HepG2 (cell line): ENCODE measurements around the gene FGA. TPM values are rescaled to one million over a fixed set of nuclear protein-coding genes. Genes with fewer than 3 reads are reported as not detected.

Source experiments
- BCLAF1 ChIP-seq: fragments of 450-650 bp; IDR thresholded peaks from 2 replicates; pipeline ENCODE4 v1.6.1; 2017; ENCODE audit warnings: mild to moderate bottlenecking
- CCAR2 ChIP-seq: fragments of 200-400 bp; formaldehyde crosslinking; optimal IDR thresholded peaks from 2 replicates; pipeline ENCODE3; 2018; ENCODE audit warnings: low read depth, mild to moderate bottlenecking, low read length, moderate library complexity
- TBX2 ChIP-seq: sonication (generic); formaldehyde crosslinking; IDR thresholded peaks from 2 replicates; pipeline ENCODE4 v1.5.0; 2020; ENCODE audit warnings: missing genetic modification reagents, mild to moderate bottlenecking, borderline replicate concordance
- ZNF253 ChIP-seq: sonication (generic); formaldehyde crosslinking; IDR thresholded peaks from 2 replicates; pipeline ENCODE4 v1.8.0; 2022; ENCODE audit warnings: mild to moderate bottlenecking, missing genetic modification reagents, borderline replicate concordance
- ZUFSP ChIP-seq: sonication (generic); formaldehyde crosslinking; IDR thresholded peaks from 2 replicates; pipeline ENCODE4 v1.9.0; 2021; ENCODE audit warnings: missing genetic modification reagents, mild to moderate bottlenecking, borderline replicate concordance
- polyA plus RNA-seq, 8 experiments: library from polyadenylated mRNA; depleted of rRNA in 3 of 8; stranded (reverse) in 7 of 8; unstranded in 1 of 8; fragments of >200 nt; fragmentation: Illumina TruSeq in 4 of 8; extraction: Trizol in 4 of 8; gene quantifications; 2 replicates each; pipeline versions ENCODE4 v1.2.1 to v1.2.3, GENCODE V29; 2011 to 2016; ENCODE audit warnings: low read depth in 4 of 8, missing spikeins in 1 of 8, mixed read lengths in 1 of 8; ENCODE audit not compliant: insufficient read depth in 1 of 8
- total RNA-seq, 5 experiments: library from RNA; depleted of rRNA; stranded (reverse); fragments of >200 nt; fragmentation: Illumina TruSeq; extraction: Trizol; gene quantifications; 2 replicates each; pipeline ENCODE4 v1.2.3, GENCODE V29; 2016; ENCODE audit warnings: low read depth in 1 of 5
- TF ChIP-seq, protein P1 (sequence below): sonication (generic); formaldehyde crosslinking; IDR thresholded peaks from 2 replicates; pipeline ENCODE4 v1.5.1; 2020; ENCODE audit warnings: mild to moderate bottlenecking, missing genetic modification reagents, borderline replicate concordance
- TF ChIP-seq, protein P2 (sequence below): IDR thresholded peaks from 2 replicates; pipeline ENCODE4 v1.6.1; 2016; ENCODE audit warnings: low read depth
- TF ChIP-seq, protein P3 (sequence below), 2 experiments: sonication (generic) in 1 of 2; formaldehyde crosslinking in 1 of 2; IDR thresholded peaks; 2 replicates each; pipeline versions ENCODE4 v1.4.0 to v1.6.1; 2016 to 2020; ENCODE audit warnings: borderline replicate concordance in 1 of 2, low read depth in 1 of 2, mild to moderate bottlenecking in 1 of 2, missing genetic modification reagents in 1 of 2

Gene FGA
- total and polyA plus RNA-seq, 2 of the 13 experiments (the other 11 are each of a cell fraction or from before 2014, with no cell fraction given): 640 to 1,523 TPM

DNA sequence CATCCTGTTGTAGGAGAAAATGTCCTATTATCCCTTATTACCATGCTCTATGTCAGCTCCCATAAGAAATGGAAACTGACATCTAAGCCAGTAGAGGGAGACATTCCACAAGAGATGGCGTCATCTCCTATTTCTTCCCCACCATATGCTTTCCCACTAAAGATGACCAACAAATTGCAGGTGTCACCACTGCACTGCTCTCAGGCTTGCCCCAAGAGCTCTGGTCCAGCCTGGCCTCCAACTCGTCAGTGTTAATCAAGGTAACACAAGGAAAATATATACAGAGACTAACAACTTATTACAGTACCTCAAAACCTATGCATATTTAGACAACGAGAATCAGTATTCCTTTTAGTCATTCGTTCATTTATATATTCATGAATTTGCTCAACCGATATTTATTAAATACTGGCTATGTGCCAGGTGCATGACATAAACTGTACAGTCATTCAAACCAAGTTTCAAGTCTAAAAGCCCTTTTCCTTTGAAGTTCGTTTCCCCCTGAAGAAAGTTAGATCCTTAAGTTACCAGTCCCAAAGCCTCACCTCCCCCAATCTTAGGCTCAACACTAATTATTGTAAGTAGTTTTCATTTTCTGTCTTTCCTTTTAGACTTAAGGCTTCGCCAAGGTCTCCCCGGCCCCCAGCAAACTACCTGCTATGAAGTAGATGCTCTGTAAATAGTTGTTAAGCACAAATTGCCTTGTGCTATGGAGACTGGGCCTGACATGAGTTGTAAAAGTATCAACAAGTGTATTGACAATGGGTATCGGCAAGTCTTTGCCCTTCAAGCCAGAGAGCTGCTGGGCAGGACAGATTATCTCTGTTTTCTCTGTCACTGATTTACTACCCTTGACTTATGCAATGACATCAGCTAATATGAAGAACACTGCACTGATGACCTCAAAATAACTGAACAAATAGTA, 30.8 kb downstream of the FGA start (continued):
- TF ChIP-seq, protein P1, sequence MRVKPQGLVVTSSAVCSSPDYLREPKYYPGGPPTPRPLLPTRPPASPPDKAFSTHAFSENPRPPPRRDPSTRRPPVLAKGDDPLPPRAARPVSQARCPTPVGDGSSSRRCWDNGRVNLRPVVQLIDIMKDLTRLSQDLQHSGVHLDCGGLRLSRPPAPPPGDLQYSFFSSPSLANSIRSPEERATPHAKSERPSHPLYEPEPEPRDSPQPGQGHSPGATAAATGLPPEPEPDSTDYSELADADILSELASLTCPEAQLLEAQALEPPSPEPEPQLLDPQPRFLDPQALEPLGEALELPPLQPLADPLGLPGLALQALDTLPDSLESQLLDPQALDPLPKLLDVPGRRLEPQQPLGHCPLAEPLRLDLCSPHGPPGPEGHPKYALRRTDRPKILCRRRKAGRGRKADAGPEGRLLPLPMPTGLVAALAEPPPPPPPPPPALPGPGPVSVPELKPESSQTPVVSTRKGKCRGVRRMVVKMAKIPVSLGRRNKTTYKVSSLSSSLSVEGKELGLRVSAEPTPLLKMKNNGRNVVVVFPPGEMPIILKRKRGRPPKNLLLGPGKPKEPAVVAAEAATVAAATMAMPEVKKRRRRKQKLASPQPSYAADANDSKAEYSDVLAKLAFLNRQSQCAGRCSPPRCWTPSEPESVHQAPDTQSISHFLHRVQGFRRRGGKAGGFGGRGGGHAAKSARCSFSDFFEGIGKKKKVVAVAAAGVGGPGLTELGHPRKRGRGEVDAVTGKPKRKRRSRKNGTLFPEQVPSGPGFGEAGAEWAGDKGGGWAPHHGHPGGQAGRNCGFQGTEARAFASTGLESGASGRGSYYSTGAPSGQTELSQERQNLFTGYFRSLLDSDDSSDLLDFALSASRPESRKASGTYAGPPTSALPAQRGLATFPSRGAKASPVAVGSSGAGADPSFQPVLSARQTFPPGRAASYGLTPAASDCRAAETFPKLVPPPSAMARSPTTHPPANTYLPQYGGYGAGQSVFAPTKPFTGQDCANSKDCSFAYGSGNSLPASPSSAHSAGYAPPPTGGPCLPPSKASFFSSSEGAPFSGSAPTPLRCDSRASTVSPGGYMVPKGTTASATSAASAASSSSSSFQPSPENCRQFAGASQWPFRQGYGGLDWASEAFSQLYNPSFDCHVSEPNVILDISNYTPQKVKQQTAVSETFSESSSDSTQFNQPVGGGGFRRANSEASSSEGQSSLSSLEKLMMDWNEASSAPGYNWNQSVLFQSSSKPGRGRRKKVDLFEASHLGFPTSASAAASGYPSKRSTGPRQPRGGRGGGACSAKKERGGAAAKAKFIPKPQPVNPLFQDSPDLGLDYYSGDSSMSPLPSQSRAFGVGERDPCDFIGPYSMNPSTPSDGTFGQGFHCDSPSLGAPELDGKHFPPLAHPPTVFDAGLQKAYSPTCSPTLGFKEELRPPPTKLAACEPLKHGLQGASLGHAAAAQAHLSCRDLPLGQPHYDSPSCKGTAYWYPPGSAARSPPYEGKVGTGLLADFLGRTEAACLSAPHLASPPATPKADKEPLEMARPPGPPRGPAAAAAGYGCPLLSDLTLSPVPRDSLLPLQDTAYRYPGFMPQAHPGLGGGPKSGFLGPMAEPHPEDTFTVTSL: peak; percentile 88
- no peak for TF ChIP-seq ZUFSP (CRISPR knock-in tag)
- TF ChIP-seq BCLAF1: no peak
- TF ChIP-seq, protein P2, sequence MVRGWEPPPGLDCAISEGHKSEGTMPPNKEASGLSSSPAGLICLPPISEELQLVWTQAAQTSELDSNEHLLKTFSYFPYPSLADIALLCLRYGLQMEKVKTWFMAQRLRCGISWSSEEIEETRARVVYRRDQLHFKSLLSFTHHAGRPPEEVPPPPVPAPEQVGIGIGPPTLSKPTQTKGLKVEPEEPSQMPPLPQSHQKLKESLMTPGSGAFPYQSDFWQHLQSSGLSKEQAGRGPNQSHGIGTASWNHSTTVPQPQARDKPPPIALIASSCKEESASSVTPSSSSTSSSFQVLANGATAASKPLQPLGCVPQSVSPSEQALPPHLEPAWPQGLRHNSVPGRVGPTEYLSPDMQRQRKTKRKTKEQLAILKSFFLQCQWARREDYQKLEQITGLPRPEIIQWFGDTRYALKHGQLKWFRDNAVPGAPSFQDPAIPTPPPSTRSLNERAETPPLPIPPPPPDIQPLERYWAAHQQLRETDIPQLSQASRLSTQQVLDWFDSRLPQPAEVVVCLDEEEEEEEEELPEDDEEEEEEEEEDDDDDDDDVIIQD (CRISPR knock-in tag): peak; percentile 64
- TF ChIP-seq, protein P3, sequence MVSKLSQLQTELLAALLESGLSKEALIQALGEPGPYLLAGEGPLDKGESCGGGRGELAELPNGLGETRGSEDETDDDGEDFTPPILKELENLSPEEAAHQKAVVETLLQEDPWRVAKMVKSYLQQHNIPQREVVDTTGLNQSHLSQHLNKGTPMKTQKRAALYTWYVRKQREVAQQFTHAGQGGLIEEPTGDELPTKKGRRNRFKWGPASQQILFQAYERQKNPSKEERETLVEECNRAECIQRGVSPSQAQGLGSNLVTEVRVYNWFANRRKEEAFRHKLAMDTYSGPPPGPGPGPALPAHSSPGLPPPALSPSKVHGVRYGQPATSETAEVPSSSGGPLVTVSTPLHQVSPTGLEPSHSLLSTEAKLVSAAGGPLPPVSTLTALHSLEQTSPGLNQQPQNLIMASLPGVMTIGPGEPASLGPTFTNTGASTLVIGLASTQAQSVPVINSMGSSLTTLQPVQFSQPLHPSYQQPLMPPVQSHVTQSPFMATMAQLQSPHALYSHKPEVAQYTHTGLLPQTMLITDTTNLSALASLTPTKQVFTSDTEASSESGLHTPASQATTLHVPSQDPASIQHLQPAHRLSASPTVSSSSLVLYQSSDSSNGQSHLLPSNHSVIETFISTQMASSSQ (IDR thresholded peaks at IDR 0.05; ENCODE audit: low read depth): peak; percentile 98
- TF ChIP-seq, protein P3 (CRISPR knock-in tag; IDR thresholded peaks at IDR 0.05; ENCODE audit: borderline replicate concordance): peak; percentile 99
- TF ChIP-seq CCAR2: no peak
- no peak for TF ChIP-seq ZNF253 (CRISPR knock-in tag)
- peak; percentile 97 for TF ChIP-seq TBX2 (CRISPR knock-in tag)
